Activated naive CD4-positive, alpha-beta T cell treated with anti-CD3 and anti-CD28 coated beads, Interleukin-2, amount 50 U/mL, for 16 hours (primary cell): ENCODE measurements around the gene PLPPR3.

ENCODE experiments used
- DNase-seq: peaks from one replicate; pipeline ENCODE4 v3.0.0-alpha.2; 2020

PLPPR3 gene

GRCh38 chr19:806815-807421 is 14.8 kb downstream of the PLPPR3 start:
- no peak for DNase-seq

GRCh38 chr19:805600-806550 is 15.9 kb downstream of the PLPPR3 start:
- DNase-seq: no peak

- no peak for DNase-seq
Measured at GRCh38 chr19:805166-805551, 16.6 kb downstream of the PLPPR3 start.

GRCh38 chr19:804419-805165 is 17.2 kb downstream of the PLPPR3 start:
- no peak for DNase-seq

GRCh38 chr19:803686-804418 is 17.9 kb downstream of the PLPPR3 start:
- no peak for DNase-seq

- no peak for DNase-seq
Measured at GRCh38 chr19:803099-803561, 18.6 kb downstream of the PLPPR3 start.

- DNase-seq: no peak
Measured at GRCh38 chr19:802498-803098, 19.2 kb downstream of the PLPPR3 start.

- DNase-seq: no peak
Measured at GRCh38 chr19:801861-802497, 19.8 kb downstream of the PLPPR3 start.

- DNase-seq: no peak
Measured at GRCh38 chr19:801030-801860, 20.5 kb downstream of the PLPPR3 start.

GRCh38 chr19:800360-801029 is 21.3 kb downstream of the PLPPR3 start:
- DNase-seq: no peak

- no peak for DNase-seq
Measured at GRCh38 chr19:799076-799881, 22.5 kb downstream of the PLPPR3 start.

GRCh38 chr19:798415-799075 is 23.2 kb downstream of the PLPPR3 start:
- DNase-seq: no peak

GRCh38 chr19:797528-798414 is 24.0 kb downstream of the PLPPR3 start:
- peak; percentile 87 for DNase-seq

- peak; percentile 99 for DNase-seq
Measured at GRCh38 chr19:796692-797527, 24.8 kb downstream of the PLPPR3 start, which contains the start of gene PTBP1. Gene PTBP1 (plus strand): TSS chr19:797452. CDS start chr19:797498, 46 bp downstream.

GRCh38 chr19:795691-796581 is 25.8 kb downstream of the PLPPR3 start:
- DNase-seq: no peak
